T-helper 22 cell (primary cell): Measurements from ENCODE around the gene DISP2.

ENCODE experiments used
- DNase-seq: peaks from one replicate; pipeline ENCODE4 v3.0.0-alpha.2; 2020; ENCODE audit warnings: low read depth

DISP2 gene

DNA sequence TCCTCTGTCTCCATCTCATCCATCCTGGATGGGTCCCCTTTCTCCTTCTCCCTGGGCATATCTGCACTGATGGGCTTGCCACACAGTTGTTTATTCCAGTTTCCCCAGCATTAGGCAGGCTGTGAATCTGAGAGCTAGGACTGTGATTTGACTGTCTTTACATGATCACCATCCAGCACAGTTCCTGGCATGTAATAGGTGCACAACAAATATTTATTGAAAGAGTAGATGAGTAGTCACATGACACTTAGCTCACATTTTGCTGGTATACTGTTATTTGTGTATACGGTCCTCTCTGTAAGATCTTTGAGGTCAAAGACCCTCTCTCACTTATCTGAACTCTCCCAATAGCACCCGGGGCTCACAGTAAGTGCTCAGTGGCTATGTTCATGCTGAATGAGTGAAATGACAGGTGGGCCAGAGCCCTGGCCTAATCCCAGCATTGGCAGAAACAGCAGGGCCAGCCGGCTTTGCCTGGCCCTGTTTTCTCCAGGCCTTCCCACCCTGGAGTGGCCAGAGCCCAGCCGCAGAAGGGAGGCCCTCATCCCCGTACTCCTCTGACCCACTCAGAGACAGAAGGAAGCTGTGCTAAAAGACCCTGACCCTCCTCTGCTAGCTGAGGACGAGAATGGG lies 66.6 kb downstream of the DISP2 start:
- DNase-seq, result no peak

GRCh38 chr15:40425681-40426080 lies 67.7 kb downstream of the DISP2 start:
- DNase-seq, result no peak

DNA sequence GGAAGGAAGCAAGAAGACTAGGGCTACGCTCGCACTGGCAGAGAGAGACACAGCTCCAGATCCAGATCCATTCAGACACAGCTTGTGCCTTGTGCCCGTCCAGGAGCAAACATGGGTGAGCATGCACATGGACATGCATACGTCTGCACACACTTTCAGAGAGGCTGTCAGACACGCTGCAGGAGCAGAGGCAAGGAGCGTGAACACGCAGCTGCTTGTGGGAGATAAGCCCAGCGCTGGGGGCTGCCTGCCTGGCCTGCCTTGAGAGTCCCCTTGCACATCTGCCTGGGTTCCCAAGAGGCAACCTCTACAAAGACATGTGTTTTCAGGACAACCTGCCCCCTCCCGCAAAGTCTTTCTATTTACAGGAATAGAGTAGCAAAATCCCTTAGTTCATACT lies 69.2 kb downstream of the DISP2 start:
- no peak for DNase-seq

- DNase-seq, result no peak
Observed at GRCh38 chr15:40428185-40428584, 70.2 kb downstream of the DISP2 start.
